Gastroesophageal sphincter (tissue), 4 donors: ENCODE data around the gene DDX1. TPM values are rescaled to one million over a fixed set of nuclear protein-coding genes. Genes with fewer than 3 reads are reported as not detected.

Experiments
- ATAC-seq: fragments of 150-250 bp; one replicate; pipeline ENCODE4 v1.9.1; 2016; ENCODE audit warnings: mild to moderate bottlenecking, moderate library complexity
- H3K27ac ChIP-seq, 4 donors: fragments of 200-600 bp; sonication (generic) in 3 of 4; 1 replicate in 3 of 4; 2 replicates in 1 of 4; pipeline ENCODE4 v1.5.1; 2016 to 2019
- H3K27me3 ChIP-seq: fragments of 200-600 bp; sonication (generic); one replicate; pipeline ENCODE4 v1.5.1; 2019
- H3K36me3 ChIP-seq, 2 donors: fragments of 200-600 bp; sonication (generic); one replicate each; pipeline ENCODE4 v1.5.1; 2019; ENCODE audit warnings: control low read depth in 1 of 2
- H3K4me1 ChIP-seq, 3 donors: fragments of 200-600 bp; sonication (generic); 1 replicate in 2 of 3; 2 replicates in 1 of 3; pipeline ENCODE4 v1.5.1; 2016 to 2019; ENCODE audit warnings: control low read depth in 2 of 3
- H3K4me3 ChIP-seq, 2 donors: fragments of 200-600 bp; sonication (generic); one replicate each; pipeline ENCODE4 v1.5.1; 2019; ENCODE audit warnings: mild to moderate bottlenecking in 1 of 2, moderate library complexity in 1 of 2
- H3K9me3 ChIP-seq, 3 donors: fragments of 200-600 bp; sonication (generic); one replicate each; pipeline ENCODE4 v1.5.1; 2017 to 2019; ENCODE audit warnings: control low read depth in 2 of 3
- EP300 ChIP-seq: sonication (generic); formaldehyde crosslinking; IDR thresholded peaks from one replicate; pipeline ENCODE4 v1.6.1; 2017; ENCODE audit warnings: antibody characterized with exemption, mild to moderate bottlenecking
- POLR2A ChIP-seq, 2 donors: fragments of 450-650 bp; IDR thresholded peaks; one replicate each; pipeline ENCODE4 v1.6.1; 2017; ENCODE audit warnings: antibody characterized with exemption in 2 of 2, mild to moderate bottlenecking in 2 of 2, moderate library complexity in 1 of 2
- POLR2AphosphoS5 ChIP-seq: sonication (generic); formaldehyde crosslinking; IDR thresholded peaks from one replicate; pipeline ENCODE4 v1.6.1; 2017; ENCODE audit warnings: antibody characterized with exemption
- WGBS, 2 donors: methylation state at CpG; one replicate each; pipeline ENCODE4 v1.1.5; 2018; ENCODE audit warnings: low coverage in 1 of 2; 5-methylcytosine and 5-hydroxymethylcytosine counted together
- total RNA-seq, 4 donors: library from RNA; depleted of rRNA; stranded (reverse); fragments of >200 nt; gene quantifications; one replicate each; pipeline ENCODE4 v1.1.0, GENCODE V29; 2016
- TF ChIP-seq, protein P1 (sequence below), 4 experiments: fragments of 200-600 bp in 2 of 4; fragments of 450-650 bp in 2 of 4; sonication (generic) in 1 of 4; IDR thresholded peaks; one replicate each; pipeline ENCODE4 v1.5.1; 2017 to 2019; ENCODE audit warnings: antibody characterized with exemption in 4 of 4, mild to moderate bottlenecking in 2 of 4, moderate library complexity in 2 of 4

Gene DDX1
- total RNA-seq, 4 donors from 2014 or later = 66.7 to 88.9 (median 67.4) TPM

DNA sequence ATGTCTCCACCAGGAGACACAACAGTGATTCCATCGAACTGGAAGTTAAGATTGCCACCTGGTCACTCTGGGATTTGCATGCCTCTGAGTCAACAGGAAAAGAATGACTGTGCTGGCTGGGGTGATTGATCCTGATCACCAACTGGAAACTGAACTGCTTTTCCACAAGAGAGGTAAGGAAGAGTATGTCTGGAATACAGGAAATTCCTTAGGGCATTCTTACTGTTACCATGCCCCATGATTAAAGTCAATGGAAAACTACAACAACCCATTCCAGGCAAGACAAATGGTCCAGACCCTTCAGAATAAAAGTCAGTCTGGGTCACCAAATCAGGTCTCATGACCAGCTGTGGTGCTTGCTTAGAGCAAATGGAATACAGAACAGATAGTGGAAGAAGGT, 12.0 kb upstream of the DDX1 start:
- H3K36me3 ChIP-seq = no peaks in the 10 kb centered on the region
- no peaks in the 10 kb centered on the region for H3K27me3 ChIP-seq
- no peak overlapping the region for H3K4me3 ChIP-seq
- no peaks in the 10 kb centered on the region for H3K4me1 ChIP-seq
- ATAC-seq = no peak
- no peaks in the 10 kb centered on the region for H3K9me3 ChIP-seq
- H3K27ac ChIP-seq = no peak overlapping the region
- TF ChIP-seq, protein P1, sequence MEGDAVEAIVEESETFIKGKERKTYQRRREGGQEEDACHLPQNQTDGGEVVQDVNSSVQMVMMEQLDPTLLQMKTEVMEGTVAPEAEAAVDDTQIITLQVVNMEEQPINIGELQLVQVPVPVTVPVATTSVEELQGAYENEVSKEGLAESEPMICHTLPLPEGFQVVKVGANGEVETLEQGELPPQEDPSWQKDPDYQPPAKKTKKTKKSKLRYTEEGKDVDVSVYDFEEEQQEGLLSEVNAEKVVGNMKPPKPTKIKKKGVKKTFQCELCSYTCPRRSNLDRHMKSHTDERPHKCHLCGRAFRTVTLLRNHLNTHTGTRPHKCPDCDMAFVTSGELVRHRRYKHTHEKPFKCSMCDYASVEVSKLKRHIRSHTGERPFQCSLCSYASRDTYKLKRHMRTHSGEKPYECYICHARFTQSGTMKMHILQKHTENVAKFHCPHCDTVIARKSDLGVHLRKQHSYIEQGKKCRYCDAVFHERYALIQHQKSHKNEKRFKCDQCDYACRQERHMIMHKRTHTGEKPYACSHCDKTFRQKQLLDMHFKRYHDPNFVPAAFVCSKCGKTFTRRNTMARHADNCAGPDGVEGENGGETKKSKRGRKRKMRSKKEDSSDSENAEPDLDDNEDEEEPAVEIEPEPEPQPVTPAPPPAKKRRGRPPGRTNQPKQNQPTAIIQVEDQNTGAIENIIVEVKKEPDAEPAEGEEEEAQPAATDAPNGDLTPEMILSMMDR (IDR thresholded peaks at IDR 0.05) = no peak
- TF ChIP-seq POLR2AphosphoS5 = no peak
- TF ChIP-seq POLR2A (IDR thresholded peaks at IDR 0.05) = no peak
- no peak for TF ChIP-seq EP300
- WGBS, 2 donors = no CpG with 5 or more reads among the region's 1 CpG

DNA sequence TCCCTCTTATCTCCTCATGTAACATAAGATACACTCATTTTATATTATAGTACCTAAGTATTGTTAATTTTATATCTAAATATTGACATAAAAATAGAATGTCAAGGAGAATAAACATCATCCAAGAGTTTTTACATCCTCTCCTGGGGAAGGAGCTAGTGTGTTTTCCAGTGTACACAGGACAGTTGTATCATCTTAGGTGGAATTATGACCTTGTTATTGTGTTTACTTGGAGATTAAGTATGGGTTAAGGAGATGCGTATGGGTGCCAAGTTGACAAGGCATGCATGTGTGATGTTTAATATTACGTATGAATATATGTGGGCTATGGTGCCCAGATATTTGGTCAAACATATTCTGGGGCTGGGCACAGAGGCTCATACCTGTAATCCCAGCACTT, 11.2 kb upstream of the DDX1 start:
- TF ChIP-seq, protein P1 (IDR thresholded peaks at IDR 0.05) = no peak
- TF ChIP-seq POLR2A (IDR thresholded peaks at IDR 0.05) = no peak
- TF ChIP-seq EP300 = no peak
- TF ChIP-seq POLR2AphosphoS5 = no peak
- H3K27ac ChIP-seq = no peak overlapping the region
- no peaks in the 10 kb centered on the region for H3K9me3 ChIP-seq
- 82 to 87% methylated on average over 2 of the region's 2 CpGs for WGBS, 2 donors
- no peaks in the 10 kb centered on the region for H3K27me3 ChIP-seq
- H3K4me3 ChIP-seq = no peak overlapping the region
- H3K4me1 ChIP-seq = no peaks in the 10 kb centered on the region
- no peaks in the 10 kb centered on the region for H3K36me3 ChIP-seq
- no peak for ATAC-seq

DNA sequence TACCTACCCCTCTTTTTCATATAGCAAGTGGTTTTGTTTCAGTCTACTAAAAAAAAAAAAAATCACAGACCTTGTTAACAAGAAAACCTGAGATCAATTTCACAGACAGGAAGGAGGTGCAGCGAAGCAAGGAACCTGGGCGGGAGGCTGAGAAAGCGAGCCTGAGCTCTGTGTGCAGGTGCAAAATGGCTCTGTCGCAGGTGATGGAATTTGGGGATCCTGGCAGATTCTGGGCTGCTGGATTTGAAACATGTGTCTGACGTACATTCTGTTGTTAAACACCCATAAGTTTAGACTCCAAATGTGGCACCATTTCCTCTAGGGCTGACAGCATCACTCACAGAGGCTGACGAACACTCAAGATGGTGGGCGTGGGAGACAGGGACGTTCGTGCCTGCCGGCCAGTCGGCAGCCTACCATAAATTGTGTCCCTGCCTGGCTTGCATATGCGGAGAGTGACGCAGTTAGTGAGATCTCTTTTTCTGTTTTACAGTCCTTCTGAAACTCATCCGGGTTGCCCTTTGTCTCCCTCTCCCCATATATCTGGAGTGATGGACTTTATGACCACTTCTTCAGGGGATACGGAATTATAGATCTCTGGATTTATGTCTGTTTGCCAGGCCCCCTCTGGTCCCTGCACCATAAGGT, 8.8 kb upstream of the DDX1 start:
- Histone ChIP-seq H3K4me3 (no peak overlapping the region), H3K27ac (no peak overlapping the region), H3K36me3 (no peaks in the 10 kb centered on the region), H3K9me3 (no peaks in the 10 kb centered on the region), H3K4me1 (no peaks in the 10 kb centered on the region), H3K27me3 (no peaks in the 10 kb centered on the region)
- WGBS, 2 donors = 83% methylated on average over 3 to 14 of the region's 15 CpGs
- no peak for ATAC-seq
- TF ChIP-seq POLR2AphosphoS5 (no peak), EP300 (no peak), POLR2A (IDR thresholded peaks at IDR 0.05) (no peak)
- TF ChIP-seq, protein P1 (IDR thresholded peaks at IDR 0.05) = no peak

DNA sequence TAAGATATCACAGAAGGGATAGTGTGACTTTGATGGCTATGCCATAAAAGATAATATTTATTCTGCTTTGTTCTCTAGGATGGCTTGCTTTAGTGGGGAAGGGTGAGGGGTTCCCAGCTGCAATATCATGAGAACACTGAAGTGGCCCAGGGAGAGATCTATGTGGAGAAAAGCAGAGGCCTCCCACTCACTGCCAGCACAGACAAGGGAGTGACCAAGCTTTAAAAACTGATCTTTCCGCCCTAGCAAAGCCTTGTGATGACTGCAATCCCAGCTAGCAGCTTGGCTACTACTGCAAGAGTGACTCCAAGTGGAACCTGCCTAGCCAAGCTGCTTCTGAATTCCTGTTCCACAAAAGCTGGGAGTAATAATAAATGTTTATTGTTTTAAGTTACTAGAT, 7.8 kb upstream of the DDX1 start:
- 60% methylated on average over 1 of the region's 1 CpG; no CpG with 5 or more reads in 1 of the 2 donors for WGBS, 2 donors
- Histone ChIP-seq H3K36me3 (no peaks in the 10 kb centered on the region), H3K4me3 (no peak overlapping the region), H3K27ac (no peak overlapping the region), H3K9me3 (no peaks in the 10 kb centered on the region), H3K27me3 (no peaks in the 10 kb centered on the region), H3K4me1 (no peaks in the 10 kb centered on the region)
- no peak for ATAC-seq
- TF ChIP-seq, protein P1 (IDR thresholded peaks at IDR 0.05) = no peak
- TF ChIP-seq POLR2AphosphoS5 (no peak), EP300 (no peak), POLR2A (IDR thresholded peaks at IDR 0.05) (no peak)

DNA sequence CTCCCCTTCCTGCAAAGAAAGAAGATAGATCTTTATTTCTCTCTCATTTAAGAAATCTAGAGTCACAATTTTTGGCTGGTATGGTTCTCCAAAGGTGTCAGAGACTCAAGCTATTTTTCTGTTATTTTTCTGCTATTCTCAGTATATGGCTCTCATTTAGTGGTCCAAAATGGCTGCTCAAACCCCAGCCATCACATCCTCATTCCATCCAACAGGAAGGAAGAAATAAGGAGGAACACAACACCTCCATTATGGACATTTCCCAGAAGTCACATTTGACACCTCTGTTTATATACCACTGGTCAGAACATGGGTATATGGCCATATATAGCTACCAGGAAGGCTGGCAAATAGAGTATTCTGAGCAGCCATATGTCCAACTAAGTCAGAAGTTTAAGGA, 7.4 kb upstream of the DDX1 start:
- H3K4me3 ChIP-seq = no peak overlapping the region
- no peaks in the 10 kb centered on the region for H3K27me3 ChIP-seq
- no peaks in the 10 kb centered on the region for H3K4me1 ChIP-seq
- H3K27ac ChIP-seq = no peak overlapping the region
- TF ChIP-seq, protein P1 (IDR thresholded peaks at IDR 0.05) = no peak
- TF ChIP-seq EP300 (no peak), POLR2AphosphoS5 (no peak), POLR2A (IDR thresholded peaks at IDR 0.05) (no peak)
- no peaks in the 10 kb centered on the region for H3K9me3 ChIP-seq
- H3K36me3 ChIP-seq = no peaks in the 10 kb centered on the region
- ATAC-seq = no peak
